Panc1 (cell line): ENCODE data around the gene TMTC2. TPM values are rescaled to one million over a fixed set of nuclear protein-coding genes. Genes with fewer than 3 reads are reported as not detected.

Experiments
- ATAC-seq: fragments of 200-7000 bp; cut with Tn5 transposase; 2 replicates; pipeline ENCODE4 v1.9.1; 2020; ENCODE audit warnings: mild to moderate bottlenecking, moderate library complexity
- BruUV-seq: library from RNA; stranded (reverse); fragments of 400-500 nt; replicated peaks from 2 replicates; lab custom pipeline; 2021; lab: Mats Ljungman, UMichigan
- CTCF ChIA-PET: fragments of 300-600 bp; sonication (Branson Sonifier 250); formaldehyde crosslinking; loops from one replicate; lab custom pipeline; 2022; ENCODE audit warnings: antibody characterized with exemption; lab: Charles Lee
- POLR2A ChIA-PET: fragments of 300-600 bp; sonication (Branson Sonifier 250); formaldehyde crosslinking; loops from one replicate; lab custom pipeline; 2022; ENCODE audit warnings: antibody characterized with exemption; lab: Charles Lee
- DNase-seq: peaks from one replicate; pipeline ENCODE4 v3.0.0-alpha.2; 2010; ENCODE audit warnings: low read depth, low spot score
- H3K27ac ChIP-seq: 2 replicates; pipeline ENCODE4 v1.5.1; 2011; ENCODE audit warnings: mild to moderate bottlenecking, low read length, inconsistent platforms
- H3K27me3 ChIP-seq: fragments of 200-500 bp; sonication (Bioruptor generic); 2 replicates; pipeline ENCODE4 v1.6.0; 2014; ENCODE audit warnings: low read length, inconsistent platforms; ENCODE audit not compliant: control insufficient read depth, insufficient read depth
- H3K36me3 ChIP-seq: fragments of 200-500 bp; sonication (Bioruptor generic); 2 replicates; pipeline ENCODE4 v1.5.1; 2014; ENCODE audit warnings: inconsistent platforms, mild to moderate bottlenecking, low read length, moderate library complexity; ENCODE audit not compliant: control insufficient read depth, insufficient read depth
- H3K4me1 ChIP-seq: 2 replicates; pipeline ENCODE4 v1.5.1; 2011; ENCODE audit warnings: inconsistent platforms, mild to moderate bottlenecking, low read length, moderate library complexity; ENCODE audit not compliant: control insufficient read depth, insufficient read depth
- H3K4me3 ChIP-seq, 2 experiments: 2 replicates each; pipeline ENCODE4 v1.5.1; 2011 to 2012; ENCODE audit warnings: low read depth in 2 of 2, low read length in 2 of 2, mild to moderate bottlenecking in 2 of 2, inconsistent platforms in 1 of 2, moderate library complexity in 1 of 2
- H3K9me3 ChIP-seq: fragments of 200-500 bp; sonication (Bioruptor generic); 2 replicates; pipeline ENCODE4 v1.5.1; 2014; ENCODE audit warnings: low read depth, mild to moderate bottlenecking, inconsistent platforms, low read length, moderate library complexity; ENCODE audit not compliant: control insufficient read depth, insufficient read depth
- POLR2AphosphoS5 ChIP-seq: IDR thresholded peaks from 2 replicates; pipeline ENCODE4 v1.6.1; 2012; ENCODE audit warnings: mild to moderate bottlenecking, low read depth, low read length, moderate library complexity
- REST ChIP-seq, 2 experiments: IDR thresholded peaks; 2 replicates each; pipeline ENCODE4 v1.6.1; 2011 to 2012; ENCODE audit warnings: low read depth in 2 of 2, control low read depth in 1 of 2, low read length in 1 of 2, mild to moderate bottlenecking in 1 of 2, moderate library complexity in 1 of 2; ENCODE audit not compliant: insufficient read depth in 1 of 2
- SIN3A ChIP-seq: IDR thresholded peaks from 2 replicates; pipeline ENCODE4 v1.6.1; 2012; ENCODE audit warnings: low read depth, mild to moderate bottlenecking, low read length, moderate library complexity, borderline replicate concordance; ENCODE audit not compliant: insufficient read depth
- TCF7L2 ChIP-seq: IDR thresholded peaks from 2 replicates; pipeline ENCODE4 v1.6.1; 2011; ENCODE audit warnings: mild to moderate bottlenecking, low read depth, low read length, inconsistent platforms
- in situ Hi-C: cut with HindIII; loops from 2 replicates; pipeline ENCODE4 v1.10.0; 2016; ENCODE audit warnings: low sequenced_read_pairs, low pct_unique_long_range_greater_than_20kb
- intact Hi-C: fragments of 100-400 bp; cut with micrococcal nuclease; formaldehyde crosslinking; loops from one replicate; pipeline ENCODE4 v1.10.0; 2022; ENCODE audit not compliant: unreplicated experiment
- total RNA-seq: library from RNA; stranded (reverse); gene quantifications from one replicate; pipeline ENCODE4 v1.2.1, GENCODE V29; 2021; ENCODE audit not compliant: unreplicated experiment
- TF ChIP-seq, protein P1 (sequence below): fragments of 450-650 bp; IDR thresholded peaks from 2 replicates; pipeline ENCODE4 v1.5.1; 2017; ENCODE audit warnings: mild to moderate bottlenecking

TMTC2 gene
- total RNA-seq, 1 experiment from 2014 or later, result 5.7 TPM

GRCh38 chr12:82696543-82696942 is 9.8 kb downstream of the TMTC2 start:
- H3K4me1 ChIP-seq, result no peaks in the 10 kb centered on the region
- CTCF ChIA-PET, result interaction anchor here (0.6 kb wide), 1 partner anchor 379 kb away, joined by 3 read pairs; no protein-coding TSS in a partner anchor

DNA sequence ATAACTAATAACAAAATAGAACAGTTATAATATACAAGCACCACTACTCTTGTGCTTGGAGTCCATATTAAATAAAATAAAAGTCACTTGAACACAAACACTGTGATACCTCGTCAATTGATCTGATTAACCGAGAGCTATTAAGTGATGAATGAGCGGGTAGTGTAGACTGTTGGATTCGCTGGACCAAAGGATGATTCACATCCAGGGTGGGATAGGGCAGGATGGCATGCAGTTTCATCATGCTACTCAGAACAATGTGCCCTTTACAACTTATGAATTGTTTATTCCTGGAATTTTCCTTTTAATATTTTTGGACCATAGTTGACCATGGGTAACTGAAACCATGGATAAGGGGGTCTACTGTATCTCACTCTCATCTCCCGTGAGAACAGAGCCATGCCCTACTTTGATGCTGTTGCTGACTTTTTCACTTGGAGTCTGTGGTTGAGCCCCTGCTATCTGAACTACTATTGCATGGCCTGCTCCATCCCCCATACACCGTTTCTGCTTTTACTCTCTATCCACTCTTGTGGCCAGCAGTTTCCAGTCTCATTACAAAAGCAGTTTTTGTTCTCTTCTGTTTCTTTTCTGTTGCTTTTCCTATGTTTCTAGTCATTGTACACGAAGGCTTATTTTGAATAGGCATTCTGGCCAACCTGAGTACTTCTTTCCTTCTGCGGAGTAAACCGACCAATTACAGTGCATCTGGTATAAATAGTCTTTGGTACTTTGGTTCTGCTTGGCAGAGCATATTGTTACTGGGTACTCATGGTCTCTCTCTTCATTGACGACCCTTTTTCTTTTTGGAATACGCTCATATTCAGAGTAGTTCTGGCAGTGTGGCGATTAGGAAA is 12.2 kb downstream of the TMTC2 start:
- in situ Hi-C loops (no loop called here), intact Hi-C loops (no loop called here)
- ChIA-PET CTCF (no interaction called here), POLR2A (no interaction called here)
- ATAC-seq, result no peak
- Histone ChIP-seq H3K36me3 (no peaks in the 10 kb centered on the region), H3K9me3 (no peaks in the 10 kb centered on the region), H3K27me3 (no peaks in the 10 kb centered on the region), H3K4me3 (no peak overlapping the region), H3K4me1 (no peaks in the 10 kb centered on the region), H3K27ac (no peak overlapping the region)
- no peak for DNase-seq
- no TSS peak for BruUV-seq
- TF ChIP-seq POLR2AphosphoS5 (no peak), SIN3A (no peak), REST (IDR thresholded peaks at IDR 0.05; ENCODE audit: insufficient read depth in 1 of 2, low read depth in 2 of 2, low read length in 1 of 2) (no peak), TCF7L2 (no peak)
- TF ChIP-seq, protein P1, sequence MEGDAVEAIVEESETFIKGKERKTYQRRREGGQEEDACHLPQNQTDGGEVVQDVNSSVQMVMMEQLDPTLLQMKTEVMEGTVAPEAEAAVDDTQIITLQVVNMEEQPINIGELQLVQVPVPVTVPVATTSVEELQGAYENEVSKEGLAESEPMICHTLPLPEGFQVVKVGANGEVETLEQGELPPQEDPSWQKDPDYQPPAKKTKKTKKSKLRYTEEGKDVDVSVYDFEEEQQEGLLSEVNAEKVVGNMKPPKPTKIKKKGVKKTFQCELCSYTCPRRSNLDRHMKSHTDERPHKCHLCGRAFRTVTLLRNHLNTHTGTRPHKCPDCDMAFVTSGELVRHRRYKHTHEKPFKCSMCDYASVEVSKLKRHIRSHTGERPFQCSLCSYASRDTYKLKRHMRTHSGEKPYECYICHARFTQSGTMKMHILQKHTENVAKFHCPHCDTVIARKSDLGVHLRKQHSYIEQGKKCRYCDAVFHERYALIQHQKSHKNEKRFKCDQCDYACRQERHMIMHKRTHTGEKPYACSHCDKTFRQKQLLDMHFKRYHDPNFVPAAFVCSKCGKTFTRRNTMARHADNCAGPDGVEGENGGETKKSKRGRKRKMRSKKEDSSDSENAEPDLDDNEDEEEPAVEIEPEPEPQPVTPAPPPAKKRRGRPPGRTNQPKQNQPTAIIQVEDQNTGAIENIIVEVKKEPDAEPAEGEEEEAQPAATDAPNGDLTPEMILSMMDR, result no peak

More at GRCh38 chr12:82696543-82696942, 9.8 kb downstream of the TMTC2 start:
- Histone ChIP-seq H3K36me3 (no peaks in the 10 kb centered on the region), H3K27me3 (no peaks in the 10 kb centered on the region), H3K27ac (no peak overlapping the region), H3K4me3 (no peak overlapping the region), H3K9me3 (no peaks in the 10 kb centered on the region)
- in situ Hi-C loops, result no loop called here
- no peak for TF ChIP-seq REST (IDR thresholded peaks at IDR 0.05; ENCODE audit: insufficient read depth in 1 of 2, low read depth in 2 of 2, low read length in 1 of 2)
- no peak for TF ChIP-seq SIN3A
- no peak for TF ChIP-seq TCF7L2
- no peak for TF ChIP-seq POLR2AphosphoS5
- TF ChIP-seq, protein P1, result no peak
- DNase-seq (no peak), ATAC-seq (no peak)
- intact Hi-C loops, result no loop called here
- BruUV-seq, result no TSS peak
- POLR2A ChIA-PET, result interaction anchor here (0.6 kb wide), 1 partner anchor 246 kb away, joined by 4 read pairs; no protein-coding TSS in a partner anchor
